Activated CD8-positive, alpha-beta memory T cell treated with anti-CD3 and anti-CD28 coated beads, Interleukin-2, amount 50 U/mL, for 24 hours (primary cell): ENCODE measurements around the gene FUT8.

Experiments
- DNase-seq: peaks from one replicate; pipeline ENCODE4 v3.0.0-alpha.2; 2020; ENCODE audit errors: extremely low read depth

Gene FUT8

DNA sequence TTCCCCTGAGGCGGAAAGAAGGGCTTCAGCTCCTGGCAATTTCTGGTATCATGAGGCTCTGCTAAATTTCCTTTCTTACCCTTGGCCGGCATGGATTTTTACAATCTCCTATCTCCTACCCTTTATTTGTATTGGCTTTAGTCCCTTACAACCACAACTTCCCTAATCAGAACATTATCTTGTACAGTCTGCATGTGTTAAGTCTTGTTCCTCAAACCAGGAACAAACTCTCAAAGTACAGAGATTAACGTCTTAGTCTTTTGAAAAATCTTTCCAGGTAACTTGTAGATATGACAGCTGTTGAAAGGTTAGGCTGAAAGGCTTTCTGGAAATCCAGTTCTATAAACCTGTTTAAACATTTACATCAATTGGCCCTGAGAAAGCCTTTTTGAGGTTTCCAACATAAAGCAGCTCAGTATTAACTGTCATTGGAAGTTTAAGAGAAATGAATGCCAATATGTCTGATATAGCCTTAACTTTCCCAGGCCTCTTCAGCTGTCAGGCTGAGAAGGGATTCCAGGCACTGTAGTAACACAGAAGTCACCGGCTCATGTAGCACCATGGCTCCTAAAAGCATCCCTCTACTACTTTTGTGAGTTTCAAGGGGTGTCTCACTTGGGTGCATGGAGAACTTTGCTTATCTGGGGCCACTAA lies 360.5 kb downstream of the FUT8 start:
- no peak for DNase-seq

DNA sequence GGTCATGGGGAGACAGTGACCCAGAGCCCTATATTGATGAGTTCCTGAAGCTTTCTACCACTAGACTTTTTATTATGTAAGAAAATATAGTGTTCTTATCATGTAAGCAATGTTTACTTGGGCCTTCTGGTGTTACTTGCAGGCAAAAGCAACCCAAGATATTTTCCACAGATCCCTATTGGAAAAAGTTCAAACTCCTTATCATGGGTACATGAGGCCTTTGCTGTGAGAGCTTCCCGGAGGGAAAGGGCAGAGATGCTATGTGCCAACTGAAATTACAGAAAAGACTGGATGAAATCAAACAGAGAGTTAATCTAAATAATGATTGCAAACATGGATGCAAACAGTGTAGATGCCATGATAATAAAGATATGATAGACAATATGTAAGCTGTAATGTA lies 361.5 kb downstream of the FUT8 start:
- DNase-seq, result no peak

DNA sequence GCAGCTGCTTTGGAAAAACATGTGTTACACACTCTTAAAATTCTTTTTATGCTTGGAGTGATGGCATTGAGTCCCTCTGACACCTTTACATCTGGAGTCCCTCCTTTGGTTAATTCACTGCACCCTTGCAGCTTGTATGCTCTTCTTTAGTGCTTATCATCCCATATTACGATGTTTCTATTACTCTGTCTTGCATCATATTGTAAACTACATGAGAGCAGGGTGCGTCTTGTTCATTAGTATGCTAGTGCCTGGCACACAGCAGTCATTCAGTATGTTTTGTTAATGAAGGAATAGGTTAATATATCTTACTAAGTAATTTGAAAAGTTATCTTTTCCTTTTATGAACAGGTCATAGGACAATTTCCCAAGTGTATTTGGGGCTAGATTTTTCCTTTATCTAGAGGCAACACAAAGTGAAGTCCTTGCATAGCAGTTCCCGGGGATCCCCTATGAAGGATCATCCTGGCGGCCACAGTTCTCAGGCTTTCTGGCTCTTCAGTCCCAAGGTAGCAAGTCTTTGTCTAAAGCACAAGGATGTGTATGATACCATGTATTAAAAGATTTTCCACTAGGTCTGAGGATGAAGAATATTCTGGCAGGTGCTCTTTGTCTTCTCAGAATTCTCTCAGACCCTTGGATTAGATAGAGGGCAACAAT lies 363.8 kb downstream of the FUT8 start:
- no peak for DNase-seq

DNA sequence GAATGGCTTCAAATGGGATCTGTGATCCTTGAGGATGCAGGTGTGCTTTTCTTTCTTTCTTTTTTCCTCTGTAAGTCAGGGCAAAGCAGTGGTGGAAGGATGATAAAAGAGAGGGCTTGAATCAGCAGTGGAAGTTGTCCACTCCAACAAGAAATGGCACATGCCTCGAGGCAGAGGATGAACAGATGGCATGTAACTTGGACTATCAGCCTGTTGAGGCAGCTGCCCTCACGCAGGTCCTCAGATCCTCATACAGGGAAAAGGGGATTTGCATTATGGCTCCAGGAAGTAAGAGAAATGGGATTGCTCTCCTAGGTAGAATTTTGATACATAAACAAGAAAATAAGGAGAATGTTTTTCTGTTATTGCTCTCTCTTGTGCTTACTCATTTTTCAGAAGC lies 368.0 kb downstream of the FUT8 start:
- no peak for DNase-seq

DNA sequence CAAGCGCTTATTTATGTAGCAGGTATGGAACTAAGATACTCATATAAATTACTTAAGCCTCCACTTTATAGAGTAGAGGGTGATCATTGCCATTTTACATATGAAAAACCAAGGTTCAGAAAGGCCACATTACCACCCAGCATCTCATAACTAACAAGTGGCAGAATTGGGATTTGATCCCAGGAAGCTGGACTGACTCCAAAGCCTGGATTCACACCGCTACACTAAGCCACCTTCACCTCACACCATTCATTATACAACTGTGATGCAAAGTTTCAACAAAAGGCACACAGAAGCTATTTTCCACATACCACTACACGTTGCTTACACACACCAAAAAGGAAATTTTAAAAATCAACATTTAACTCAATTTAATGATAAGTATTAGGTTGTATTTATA lies 370.6 kb downstream of the FUT8 start:
- DNase-seq, result no peak

DNA sequence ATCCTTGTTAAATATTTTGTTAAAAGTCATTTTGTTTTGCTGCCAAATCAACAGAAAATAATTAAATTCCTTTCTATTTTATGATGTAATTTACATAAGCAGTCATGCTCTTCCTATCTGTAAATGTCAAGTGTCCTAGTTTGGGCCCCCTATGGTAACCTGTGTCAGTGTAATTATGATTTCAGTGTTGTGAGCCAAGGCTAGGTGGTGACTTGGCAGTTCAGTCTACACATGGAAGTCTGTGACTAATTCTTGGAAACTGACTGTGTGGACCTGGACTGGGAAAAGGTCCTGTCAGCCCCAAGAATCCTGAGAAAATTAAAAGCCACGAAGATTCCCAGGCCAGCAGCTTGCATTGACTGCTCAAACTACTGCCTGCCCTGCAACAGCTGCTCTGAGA lies 371.0 kb downstream of the FUT8 start:
- no peak for DNase-seq

DNA sequence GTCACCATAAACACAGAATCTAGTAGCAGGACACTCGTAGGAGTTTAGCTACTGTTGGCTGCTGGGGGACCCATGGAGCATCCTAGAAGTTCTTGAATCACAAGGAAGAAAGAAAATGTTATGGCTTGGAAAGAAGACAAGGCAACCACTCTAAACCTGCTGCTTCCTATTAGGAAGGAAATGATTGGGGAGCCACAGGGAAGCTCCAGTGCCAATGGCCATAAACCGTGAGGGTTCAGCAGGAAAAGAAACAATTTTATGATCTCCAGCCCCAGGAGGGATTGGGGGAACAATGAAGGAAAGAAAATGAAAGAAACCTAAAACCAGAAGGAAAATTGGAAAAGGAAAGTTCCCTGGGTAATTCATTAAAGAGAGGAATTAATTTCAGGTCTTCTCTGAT lies 372.0 kb downstream of the FUT8 start:
- no peak for DNase-seq

DNA sequence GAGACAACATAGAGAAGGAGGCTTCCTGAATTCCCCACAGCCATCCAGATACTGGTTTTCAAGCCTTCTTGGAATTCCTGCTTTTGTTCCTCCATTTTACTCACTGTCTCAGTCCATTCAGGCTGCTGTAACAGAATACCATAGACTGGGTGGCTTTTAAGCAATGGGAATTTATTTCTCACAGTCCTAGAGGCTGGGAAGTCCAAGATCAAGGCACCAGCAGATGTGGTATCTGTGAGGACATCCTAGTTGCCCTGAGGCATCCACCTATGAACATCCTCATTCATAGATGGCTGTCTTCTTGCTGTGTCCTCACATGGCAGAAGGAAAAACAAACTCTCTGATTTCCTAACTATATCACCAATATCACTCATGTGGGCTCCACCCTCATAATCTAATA lies 374.9 kb downstream of the FUT8 start:
- DNase-seq, result no peak

DNA sequence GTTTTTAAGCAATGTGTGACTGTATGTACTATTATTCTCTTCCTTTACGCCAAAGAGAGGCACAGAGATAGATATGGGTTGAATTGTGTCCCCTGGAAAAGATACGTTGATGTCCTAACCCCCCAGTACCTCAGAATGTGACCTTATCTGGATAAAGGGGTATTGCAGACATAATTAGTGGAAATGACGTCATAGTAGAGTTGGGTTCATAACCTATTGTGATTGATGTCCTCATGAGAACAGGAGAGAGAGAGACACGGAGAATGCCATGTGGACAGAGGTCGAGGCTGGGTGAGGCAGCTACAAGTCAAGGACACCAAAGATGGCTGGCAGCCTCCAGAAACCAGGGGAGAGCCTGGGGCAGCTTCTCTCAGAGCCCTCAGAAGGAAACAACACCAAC lies 376.3 kb downstream of the FUT8 start:
- DNase-seq, result no peak

DNA sequence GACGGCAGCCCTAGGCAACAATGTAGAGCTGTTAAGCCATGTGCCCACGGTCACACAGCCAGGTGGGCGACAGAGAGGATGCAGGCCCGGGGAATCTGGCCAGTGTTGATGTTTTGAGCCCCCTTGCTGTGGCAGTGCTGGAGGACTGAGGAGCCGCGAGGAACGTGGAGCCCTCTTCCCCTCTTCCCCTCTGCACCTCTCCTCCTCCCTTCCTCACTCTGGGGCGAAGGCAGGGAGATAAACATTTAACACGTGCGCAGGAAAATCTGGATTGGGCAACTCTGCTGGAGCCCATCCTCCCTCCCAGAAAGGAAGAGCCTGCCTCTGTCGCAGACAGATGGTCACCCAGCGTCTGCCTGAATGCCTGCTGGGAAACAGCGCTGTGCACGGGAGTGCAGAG lies 376.8 kb downstream of the FUT8 start:
- DNase-seq, result no peak

DNA sequence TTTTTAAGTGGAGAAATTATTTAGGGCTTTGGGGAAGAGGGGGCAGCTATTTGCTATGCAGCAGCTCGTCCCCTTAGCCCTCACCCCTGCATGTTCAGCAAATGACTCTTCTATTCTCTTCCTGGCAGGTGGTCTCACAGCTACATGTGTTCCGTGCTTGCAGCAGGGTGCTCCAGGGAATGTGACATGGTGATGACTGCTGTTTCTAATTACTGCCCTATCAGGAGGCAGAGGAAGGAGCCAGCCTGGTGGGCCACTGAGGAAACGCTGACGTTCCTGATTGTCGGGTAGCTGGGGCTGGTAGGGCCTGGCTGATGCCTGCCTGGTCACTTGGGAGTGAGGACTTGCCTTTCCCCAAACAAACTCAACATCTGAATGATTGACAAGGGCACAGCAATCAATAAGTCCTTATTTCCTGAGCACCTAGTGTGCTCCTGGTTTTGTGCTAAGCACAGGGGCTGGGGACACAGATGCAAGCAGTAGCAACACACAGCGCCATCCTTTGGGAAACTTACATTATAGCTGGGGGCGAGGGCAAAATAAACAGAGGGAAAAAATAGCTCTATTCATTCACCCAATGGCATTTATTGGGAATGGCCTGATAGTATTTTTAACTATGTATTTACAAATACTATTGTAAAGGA lies 377.8 kb downstream of the FUT8 start:
- DNase-seq, result no peak

DNA sequence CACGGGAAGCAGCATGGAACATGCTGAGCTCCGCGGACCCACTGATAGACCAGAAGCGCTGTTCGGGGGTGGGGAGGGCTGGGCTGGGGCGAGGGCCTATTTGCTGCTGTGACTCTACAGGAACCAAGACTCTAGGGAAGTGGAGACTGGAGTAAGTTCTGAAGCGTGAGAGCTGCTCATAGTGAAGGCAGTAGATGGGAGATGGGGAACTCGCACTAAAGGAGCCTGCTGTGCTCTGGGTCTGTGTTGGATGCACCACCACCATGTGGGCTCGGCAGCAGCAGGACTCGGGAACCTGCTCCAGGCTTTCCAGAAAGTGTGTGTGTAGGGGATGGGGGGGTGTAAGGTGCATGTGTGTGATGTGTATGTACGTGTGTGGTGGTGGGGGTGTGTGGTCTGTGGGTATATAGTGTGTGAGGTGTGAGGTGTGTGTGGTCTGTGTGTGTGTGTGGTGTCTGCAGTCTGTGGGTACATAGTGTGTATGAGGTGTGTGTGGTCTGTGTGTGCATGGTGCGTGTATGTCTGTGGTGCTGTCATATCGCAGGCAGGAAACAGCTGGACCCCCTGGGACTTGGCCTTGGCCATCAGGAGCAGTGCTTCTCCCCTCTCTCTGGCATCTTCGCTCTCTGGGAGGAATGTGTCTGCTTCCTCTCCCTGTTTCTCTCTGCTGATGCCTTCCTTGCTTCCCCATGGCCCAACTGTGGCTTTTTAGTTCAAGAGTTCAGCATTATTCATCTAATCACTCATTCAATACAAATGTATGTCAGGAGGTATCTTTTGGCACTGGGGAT lies 378.9 kb downstream of the FUT8 start:
- DNase-seq, result no peak

DNA sequence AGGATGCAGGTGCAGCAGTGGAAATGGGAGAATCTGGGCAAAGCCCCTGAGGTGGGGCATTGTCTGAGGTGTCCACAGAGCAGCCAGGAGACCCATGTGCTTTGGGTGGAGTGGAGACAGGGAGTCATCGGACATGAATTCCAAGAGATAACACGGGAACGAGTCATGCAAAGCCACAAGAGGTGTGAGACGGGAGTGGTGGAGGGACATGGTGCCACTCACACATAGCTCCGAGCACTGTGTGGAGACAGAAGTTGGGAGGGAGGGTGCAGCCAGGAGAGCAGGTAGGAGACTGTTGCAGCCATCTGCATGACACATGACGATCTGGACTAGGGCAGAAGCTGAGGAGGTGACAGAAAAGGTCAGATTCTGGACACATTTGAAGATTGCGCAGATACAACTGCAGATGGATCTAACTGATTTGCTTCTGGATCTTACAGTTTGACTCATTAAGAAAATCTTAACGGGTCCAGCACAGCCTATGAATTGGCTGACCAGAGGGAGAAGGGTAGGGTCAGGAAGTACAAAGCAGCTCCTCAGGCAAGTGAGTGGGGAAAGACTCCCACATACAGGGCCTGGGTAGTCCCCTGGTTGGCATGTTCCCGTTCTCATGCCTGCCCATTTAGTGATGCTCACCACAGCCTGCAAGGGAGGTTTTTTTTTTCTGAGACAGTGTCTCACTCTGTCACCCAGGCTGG lies 379.8 kb downstream of the FUT8 start:
- no peak for DNase-seq
